ENCODE measurements around the gene SLC40A1. TPM values are rescaled to one million over a fixed set of nuclear protein-coding genes. Genes with fewer than 3 reads are reported as not detected.

Gene SLC40A1
- total RNA-seq, 2 experiments from 2014 or later = not detected

DNA sequence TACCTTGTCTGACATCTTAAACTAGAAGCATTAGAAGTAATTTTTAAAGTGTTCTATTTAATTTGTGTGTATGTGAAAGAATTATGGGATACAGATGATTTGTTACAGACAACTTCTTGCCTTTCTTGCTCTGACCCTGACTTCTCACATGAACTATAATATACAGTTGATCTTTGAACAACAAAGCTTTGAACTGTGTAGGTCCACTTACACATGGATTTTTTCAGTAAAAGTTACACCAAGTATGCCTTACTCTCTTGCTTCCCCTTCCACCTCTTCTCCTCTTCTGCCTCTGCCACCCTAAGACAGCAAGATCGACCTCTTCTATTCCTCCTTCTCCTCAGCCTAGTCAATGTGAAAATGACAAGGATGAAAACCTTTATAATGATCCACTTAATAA lies 42.2 kb downstream of the SLC40A1 start:
- H3K27ac ChIP-seq (ENCODE audit: low read depth, low read length, poor library complexity, severe bottlenecking) = no peak overlapping the region
- H2AFZ ChIP-seq (ENCODE audit: low read length) = no peak overlapping the region
- no peaks in the 10 kb centered on the region for H3K36me3 ChIP-seq (ENCODE audit: insufficient read depth, low read length)
- no TSS peak for BruUV-seq (replicated peaks)
- no peaks in the 10 kb centered on the region for H3K4me1 ChIP-seq (ENCODE audit: insufficient read depth, low read length, poor library complexity, severe bottlenecking)
- no peak for DNase-seq (ENCODE audit: low spot score)
- POLR2A ChIA-PET = no interaction called here
- no peaks in the 10 kb centered on the region for H3K79me2 ChIP-seq (ENCODE audit: insufficient read depth, low read depth, low read length)
- H3K9me2 ChIP-seq (ENCODE audit: insufficient read depth, low read length) = no peaks in the 10 kb centered on the region
- CTCF ChIA-PET (ENCODE audit: unreplicated experiment) = no interaction called here
- intact Hi-C loops (cut with micrococcal nuclease; ENCODE audit: unreplicated experiment) = no loop called here
- H3K4me2 ChIP-seq (ENCODE audit: low read length) = no peak overlapping the region
- no peaks in the 10 kb centered on the region for H4K20me1 ChIP-seq (ENCODE audit: insufficient read depth, low read length)
- TF ChIP-seq EZH2phosphoT487 (IDR thresholded peaks at IDR 0.05; ENCODE audit: borderline replicate concordance, low read depth, low read length) = no peak
- TF ChIP-seq, protein P1, sequence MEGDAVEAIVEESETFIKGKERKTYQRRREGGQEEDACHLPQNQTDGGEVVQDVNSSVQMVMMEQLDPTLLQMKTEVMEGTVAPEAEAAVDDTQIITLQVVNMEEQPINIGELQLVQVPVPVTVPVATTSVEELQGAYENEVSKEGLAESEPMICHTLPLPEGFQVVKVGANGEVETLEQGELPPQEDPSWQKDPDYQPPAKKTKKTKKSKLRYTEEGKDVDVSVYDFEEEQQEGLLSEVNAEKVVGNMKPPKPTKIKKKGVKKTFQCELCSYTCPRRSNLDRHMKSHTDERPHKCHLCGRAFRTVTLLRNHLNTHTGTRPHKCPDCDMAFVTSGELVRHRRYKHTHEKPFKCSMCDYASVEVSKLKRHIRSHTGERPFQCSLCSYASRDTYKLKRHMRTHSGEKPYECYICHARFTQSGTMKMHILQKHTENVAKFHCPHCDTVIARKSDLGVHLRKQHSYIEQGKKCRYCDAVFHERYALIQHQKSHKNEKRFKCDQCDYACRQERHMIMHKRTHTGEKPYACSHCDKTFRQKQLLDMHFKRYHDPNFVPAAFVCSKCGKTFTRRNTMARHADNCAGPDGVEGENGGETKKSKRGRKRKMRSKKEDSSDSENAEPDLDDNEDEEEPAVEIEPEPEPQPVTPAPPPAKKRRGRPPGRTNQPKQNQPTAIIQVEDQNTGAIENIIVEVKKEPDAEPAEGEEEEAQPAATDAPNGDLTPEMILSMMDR (conservative IDR thresholded peaks at IDR 0.05; ENCODE audit: low read length) = no peak
- no peak overlapping the region for H3K4me3 ChIP-seq (ENCODE audit: low read depth, low read length, poor library complexity, severe bottlenecking)
- no peaks in the 10 kb centered on the region for H3K9me3 ChIP-seq (ENCODE audit: low read length)

DNA sequence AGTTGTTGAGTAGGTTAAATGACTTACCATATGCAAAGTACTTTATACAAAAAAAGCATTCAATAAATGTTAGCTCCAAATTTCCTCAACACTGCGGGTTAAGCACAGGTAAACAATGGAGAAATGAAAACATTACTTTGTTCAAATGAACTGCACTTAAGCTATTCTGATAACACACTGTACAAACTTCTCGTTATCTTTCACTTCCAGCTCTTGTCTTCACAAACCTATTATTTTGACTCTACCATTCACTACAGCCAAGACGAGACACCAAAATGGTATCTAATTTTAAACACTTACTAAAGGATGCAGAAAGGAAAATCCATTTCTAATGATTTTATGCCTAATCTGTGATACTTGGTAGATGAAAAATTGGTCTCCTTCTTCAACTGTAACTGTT lies 43.8 kb downstream of the SLC40A1 start:
- H3K4me3 ChIP-seq (ENCODE audit: low read depth, low read length, poor library complexity, severe bottlenecking) = no peak overlapping the region
- TF ChIP-seq, protein P1 (conservative IDR thresholded peaks at IDR 0.05; ENCODE audit: low read length) = no peak
- TF ChIP-seq EZH2phosphoT487 (IDR thresholded peaks at IDR 0.05; ENCODE audit: borderline replicate concordance, low read depth, low read length) = no peak
- no peak overlapping the region for H3K27ac ChIP-seq (ENCODE audit: low read depth, low read length, poor library complexity, severe bottlenecking)
- no peak for DNase-seq (ENCODE audit: low spot score)
- H3K4me2 ChIP-seq (ENCODE audit: low read length) = no peak overlapping the region
- CTCF ChIA-PET (ENCODE audit: unreplicated experiment) = no interaction called here
- no peaks in the 10 kb centered on the region for H3K9me2 ChIP-seq (ENCODE audit: insufficient read depth, low read length)
- POLR2A ChIA-PET = interaction anchor here (0.6 to 1.3 kb wide), 3 partner anchors 13 to 386 kb away, joined by 3 to 5 read pairs (median 4); no protein-coding TSS in a partner anchor
- H3K79me2 ChIP-seq (ENCODE audit: insufficient read depth, low read depth, low read length) = no peaks in the 10 kb centered on the region
- H3K36me3 ChIP-seq (ENCODE audit: insufficient read depth, low read length) = no peaks in the 10 kb centered on the region
- no peaks in the 10 kb centered on the region for H3K9me3 ChIP-seq (ENCODE audit: low read length)
- no peaks in the 10 kb centered on the region for H4K20me1 ChIP-seq (ENCODE audit: insufficient read depth, low read length)
- H3K4me1 ChIP-seq (ENCODE audit: insufficient read depth, low read length, poor library complexity, severe bottlenecking) = no peaks in the 10 kb centered on the region
- intact Hi-C loops (cut with micrococcal nuclease; ENCODE audit: unreplicated experiment) = no loop called here
- BruUV-seq (replicated peaks) = no TSS peak
- no peak overlapping the region for H2AFZ ChIP-seq (ENCODE audit: low read length)

DNA sequence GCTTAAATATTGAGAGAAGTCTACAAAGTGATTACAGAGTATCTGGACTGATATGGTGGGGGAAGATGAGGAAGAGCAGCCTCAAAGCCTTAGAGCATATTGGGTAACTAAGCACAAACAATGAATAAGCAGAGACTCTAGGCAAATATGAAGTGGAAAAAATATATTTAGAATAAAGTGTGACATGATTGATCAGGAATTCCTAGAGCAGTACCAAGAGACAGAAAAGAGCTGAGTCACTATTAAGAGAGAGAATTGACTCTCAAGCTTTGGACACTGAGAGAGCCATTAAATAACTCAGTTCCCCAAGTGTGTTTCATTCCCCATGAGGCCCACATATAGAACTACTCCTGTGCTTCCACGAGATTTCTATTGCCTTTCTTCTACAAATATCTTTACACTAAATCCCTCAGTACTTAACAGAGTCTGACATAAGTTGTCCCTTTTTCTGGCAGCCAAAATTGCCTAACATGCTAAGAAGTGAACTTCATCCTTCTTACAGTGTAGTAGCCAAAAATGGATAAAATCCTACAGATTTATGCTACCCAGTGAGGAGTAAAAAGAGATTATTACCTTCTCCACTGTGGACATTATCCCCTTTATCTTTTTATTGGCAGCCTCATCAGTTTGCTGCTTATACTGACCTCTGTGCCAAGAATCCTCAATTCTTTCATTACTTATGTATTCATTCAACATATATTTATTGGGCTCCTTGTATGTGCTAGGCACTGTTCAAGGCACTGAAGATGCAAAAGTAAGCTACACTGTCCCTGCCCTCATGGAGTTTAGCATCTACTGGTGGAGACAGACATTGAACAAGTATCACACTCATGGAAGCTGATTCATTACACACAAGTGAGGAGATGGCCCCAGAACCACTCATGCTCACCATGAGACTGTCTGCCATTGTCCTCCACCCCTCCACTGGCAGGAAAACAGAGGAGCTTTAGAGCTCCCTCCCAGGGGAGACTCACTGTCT lies 45.4 kb downstream of the SLC40A1 start:
- ChIA-PET POLR2A (interaction anchor here (1.3 kb wide), 1 partner anchor 15 kb away, joined by 4 read pairs; no protein-coding TSS in a partner anchor), CTCF (ENCODE audit: unreplicated experiment) (no interaction called here)
- Histone ChIP-seq H3K79me2 (ENCODE audit: insufficient read depth, low read depth, low read length) (no peaks in the 10 kb centered on the region), H3K27ac (ENCODE audit: low read depth, low read length, poor library complexity, severe bottlenecking) (no peak overlapping the region), H4K20me1 (ENCODE audit: insufficient read depth, low read length) (no peaks in the 10 kb centered on the region), H3K9me2 (ENCODE audit: insufficient read depth, low read length) (no peaks in the 10 kb centered on the region), H3K36me3 (ENCODE audit: insufficient read depth, low read length) (no peaks in the 10 kb centered on the region), H3K4me2 (ENCODE audit: low read length) (no peak overlapping the region), H3K4me1 (ENCODE audit: insufficient read depth, low read length, poor library complexity, severe bottlenecking) (no peaks in the 10 kb centered on the region), H3K9me3 (ENCODE audit: low read length) (no peaks in the 10 kb centered on the region), H3K4me3 (ENCODE audit: low read depth, low read length, poor library complexity, severe bottlenecking) (no peak overlapping the region), H2AFZ (ENCODE audit: low read length) (no peak overlapping the region)
- DNase-seq (ENCODE audit: low spot score) = no peak
- TF ChIP-seq, protein P1 (conservative IDR thresholded peaks at IDR 0.05; ENCODE audit: low read length) = no peak
- no peak for TF ChIP-seq EZH2phosphoT487 (IDR thresholded peaks at IDR 0.05; ENCODE audit: borderline replicate concordance, low read depth, low read length)
- BruUV-seq (replicated peaks) = no TSS peak
- intact Hi-C loops (cut with micrococcal nuclease; ENCODE audit: unreplicated experiment) = no loop called here
